Liver (tissue), 9 donors: ENCODE measurements around the gene AHDC1. TPM values are rescaled to one million over a fixed set of nuclear protein-coding genes. Genes with fewer than 3 reads are reported as not detected.

Source experiments
- DNase-seq: peaks from one replicate; pipeline ENCODE4 v3.0.0-alpha.2; 2017; ENCODE audit warnings: low spot score
- H3K27ac ChIP-seq, 2 donors: one replicate each; pipeline ENCODE4 v1.7.0; 2013; ENCODE audit warnings: inconsistent platforms in 2 of 2, low read length in 2 of 2, control low read depth in 1 of 2, low read depth in 1 of 2, mild to moderate bottlenecking in 1 of 2
- H3K27me3 ChIP-seq, 4 donors: one replicate each; pipeline versions ENCODE4 v1.6.1 to v1.7.0; 2013; ENCODE audit warnings: low read length in 3 of 4, inconsistent platforms in 1 of 4, mild to moderate bottlenecking in 1 of 4, moderate library complexity in 1 of 4; ENCODE audit not compliant: control insufficient read depth in 4 of 4, insufficient read depth in 4 of 4
- H3K36me3 ChIP-seq, 4 donors: one replicate each; pipeline versions ENCODE4 v1.6.1 to v1.7.0; 2013; ENCODE audit warnings: low read length in 3 of 4, mild to moderate bottlenecking in 3 of 4, low read depth in 1 of 4, moderate library complexity in 1 of 4; ENCODE audit not compliant: control insufficient read depth in 4 of 4, insufficient read depth in 3 of 4
- H3K4me1 ChIP-seq, 4 donors: one replicate each; pipeline versions ENCODE4 v1.6.1 to v1.7.0; 2013; ENCODE audit warnings: low read length in 3 of 4, mild to moderate bottlenecking in 3 of 4, moderate library complexity in 1 of 4; ENCODE audit not compliant: control insufficient read depth in 4 of 4, insufficient read depth in 4 of 4
- H3K4me3 ChIP-seq, 3 donors: one replicate each; pipeline versions ENCODE4 v1.6.1 to v1.7.0; 2013; ENCODE audit warnings: low read length in 3 of 3, control low read depth in 1 of 3, low read depth in 1 of 3, mild to moderate bottlenecking in 1 of 3
- H3K9ac ChIP-seq, 2 donors: one replicate each; pipeline ENCODE4 v1.7.0; 2013; ENCODE audit warnings: low read length in 2 of 2, mild to moderate bottlenecking in 2 of 2, moderate library complexity in 2 of 2, control low read depth in 1 of 2, low read depth in 1 of 2
- H3K9me3 ChIP-seq, 4 donors: one replicate each; pipeline versions ENCODE4 v1.6.1 to v1.7.0; 2013; ENCODE audit warnings: low read length in 3 of 4; ENCODE audit not compliant: control insufficient read depth in 4 of 4
- FOXA1 ChIP-seq: IDR thresholded peaks from 2 replicates; pipeline ENCODE4 v1.6.1; 2016; ENCODE audit warnings: antibody characterized with exemption
- FOXA2 ChIP-seq: IDR thresholded peaks from 2 replicates; pipeline ENCODE4 v1.6.1; 2016; ENCODE audit warnings: antibody characterized with exemption
- GABPA ChIP-seq, 2 donors: IDR thresholded peaks in 1 of 2; conservative IDR thresholded peaks in 1 of 2; 2 replicates each; pipeline ENCODE4 v1.6.1; 2016; ENCODE audit warnings: antibody characterized with exemption in 2 of 2, mild to moderate bottlenecking in 1 of 2, moderate library complexity in 1 of 2
- HNF4A ChIP-seq, 2 donors: conservative IDR thresholded peaks; 2 replicates each; pipeline ENCODE4 v1.6.1; 2016; ENCODE audit warnings: antibody characterized with exemption in 2 of 2, mild to moderate bottlenecking in 2 of 2
- JUND ChIP-seq, 2 donors: IDR thresholded peaks; 2 replicates each; pipeline ENCODE4 v1.6.1; 2016; ENCODE audit warnings: antibody characterized with exemption in 2 of 2
- NR2F2 ChIP-seq: IDR thresholded peaks from 2 replicates; pipeline ENCODE4 v1.6.1; 2016; ENCODE audit warnings: antibody characterized with exemption
- RXRA ChIP-seq, 2 donors: IDR thresholded peaks; 2 replicates each; pipeline ENCODE4 v1.6.1; 2017 to 2018; ENCODE audit warnings: antibody characterized with exemption in 2 of 2, mild to moderate bottlenecking in 1 of 2
- YY1 ChIP-seq: IDR thresholded peaks from 2 replicates; pipeline ENCODE4 v1.6.1; 2016; ENCODE audit warnings: antibody characterized with exemption, mild to moderate bottlenecking
- WGBS: extraction: QIAGEN DNeasy Blood & Tissue Kit; methylation state at CpG from one replicate; pipeline ENCODE4 v1.1.7; 2013; 5-methylcytosine and 5-hydroxymethylcytosine counted together
- polyA plus RNA-seq, 2 donors: library from polyadenylated mRNA; stranded (reverse) in 1 of 2; unstranded in 1 of 2; fragments of 200-250 nt in 1 of 2; fragments of >200 nt in 1 of 2; fragmentation: Nextera tagmentation in 1 of 2; extraction: Ambion mirVana in 1 of 2; gene quantifications; one replicate each; pipeline versions ENCODE4 v1.2.1 to v1.2.3, GENCODE V29; 2013 to 2015
- total RNA-seq, 2 donors: library from RNA; depleted of rRNA; stranded (reverse); fragments of >200 nt; gene quantifications; one replicate each; pipeline ENCODE4 v1.2.3, GENCODE V29; 2014
- TF ChIP-seq, protein P1 (sequence below): IDR thresholded peaks from 2 replicates; pipeline ENCODE4 v1.6.1; 2016; ENCODE audit warnings: antibody characterized with exemption, mild to moderate bottlenecking
- TF ChIP-seq, protein P2 (sequence below): fragments of 150-350 bp; IDR thresholded peaks from 2 replicates; pipeline ENCODE4 v1.5.1; 2017; ENCODE audit warnings: improper control_type of control experiment, low read depth, low read length; ENCODE audit not compliant: missing input control
- TF ChIP-seq, protein P3 (sequence below): IDR thresholded peaks from 2 replicates; pipeline ENCODE4 v1.6.1; 2016; ENCODE audit warnings: antibody characterized with exemption
- donor health status: healthy.
- donor health status: healthy.
- donor health status: healthy.
- donor health status: healthy.
- donor health status: healthy.

Gene AHDC1
- total and polyA plus RNA-seq, 4 donors: 2.4 to 6.5 (median 5.5) TPM

DNA sequence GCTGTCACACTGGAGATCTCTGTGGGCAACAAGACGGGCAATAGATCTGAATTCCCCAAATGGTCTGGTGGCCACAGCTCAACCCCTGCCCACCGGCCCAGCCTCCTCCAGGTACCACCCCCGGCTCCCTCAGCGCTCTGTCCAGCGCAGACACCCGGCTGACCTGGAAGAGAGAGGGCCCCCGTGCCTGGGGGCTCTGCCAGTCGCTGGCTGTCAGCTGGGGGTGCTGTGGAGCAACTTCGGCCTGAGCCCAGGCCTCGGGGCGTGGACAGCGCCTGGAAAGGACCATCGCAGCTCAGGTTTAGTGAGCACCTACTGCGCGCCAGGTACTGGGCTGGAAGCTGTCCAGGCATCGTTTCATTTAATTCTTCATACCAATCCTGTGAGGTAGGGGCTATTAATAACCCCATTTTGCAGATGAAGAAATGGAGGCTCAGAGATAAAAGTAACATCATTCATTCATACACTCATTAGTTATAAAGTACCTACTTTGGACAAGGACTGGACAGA lies 51.0 kb downstream of the AHDC1 start (continued):
- no peak for TF ChIP-seq GABPA (IDR thresholded peaks at IDR 0.05 in 1 of 2, conservative IDR thresholded peaks at IDR 0.05 in 1 of 2)
- TF ChIP-seq NR2F2: no peak
- no peak for TF ChIP-seq FOXA2
- TF ChIP-seq YY1: no peak

DNA sequence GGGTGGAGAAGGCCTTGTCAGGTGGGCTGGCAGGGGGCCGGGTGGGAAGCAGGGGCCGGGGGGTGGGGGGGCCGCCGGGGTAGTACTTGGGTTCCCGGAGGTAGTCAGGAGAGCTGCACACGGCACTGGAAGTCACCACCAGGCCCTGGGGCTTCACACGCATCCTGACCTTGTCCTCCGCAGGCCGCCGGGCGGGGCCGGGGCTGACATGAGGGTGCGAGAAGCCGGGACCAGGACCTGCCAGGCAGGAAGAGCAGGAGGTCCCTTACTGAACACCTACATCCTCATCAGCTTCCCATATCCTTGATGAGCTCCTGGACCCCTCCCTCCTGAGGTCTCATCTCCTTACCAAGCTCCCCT lies 52.0 kb downstream of the AHDC1 start:
- WGBS: 95% methylated on average over 14 of the region's 14 CpGs
- Histone ChIP-seq H3K27me3 (no peaks in the 10 kb centered on the region), H3K36me3 (peaks cover 0 to 16% (median 10%) of the 10 kb centered on the region in 4 donors)

DNA sequence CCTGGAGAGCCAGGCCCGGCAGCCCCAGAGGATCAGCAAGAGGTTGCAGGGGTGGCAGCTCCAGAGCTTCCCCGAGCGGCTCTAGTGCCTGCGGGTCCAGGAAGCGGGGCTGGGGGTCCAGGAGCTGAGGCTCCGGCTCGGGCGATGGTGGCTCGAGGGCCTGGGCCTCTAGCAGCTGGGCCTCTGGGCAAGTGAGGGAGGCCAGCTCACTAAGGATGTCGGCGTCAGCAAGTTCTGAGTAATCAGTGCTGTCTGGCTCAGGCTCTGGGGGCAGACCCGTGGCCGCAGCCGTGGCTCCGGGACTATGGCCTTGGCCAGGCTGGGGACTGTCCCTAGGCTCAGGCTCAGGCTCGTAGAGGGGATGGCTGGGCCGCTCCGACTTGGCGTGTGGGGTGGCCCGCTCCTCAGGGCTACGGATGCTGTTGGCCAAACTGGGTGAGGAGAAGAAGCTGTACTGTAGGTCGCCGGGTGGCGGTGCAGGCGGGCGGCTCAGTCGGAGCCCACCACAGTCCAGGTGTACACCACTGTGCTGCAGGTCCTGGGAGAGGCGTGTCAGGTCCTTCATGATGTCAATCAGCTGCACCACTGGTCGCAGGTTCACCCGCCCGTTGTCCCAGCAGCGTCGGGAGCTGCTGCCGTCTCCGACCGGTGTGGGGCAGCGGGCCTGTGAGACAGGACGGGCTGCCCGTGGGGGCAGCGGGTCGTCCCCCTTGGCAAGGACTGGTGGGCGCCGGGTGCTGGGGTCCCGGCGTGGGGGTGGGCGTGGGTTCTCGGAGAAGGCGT lies 52.6 kb downstream of the AHDC1 start:
- no peak overlapping the region for H3K27ac ChIP-seq
- TF ChIP-seq NR2F2 (no peak), RXRA (IDR thresholded peaks at IDR 0.05) (no peak), FOXA2 (no peak), HNF4A (conservative IDR thresholded peaks at IDR 0.05) (no peak), FOXA1 (no peak)
- TF ChIP-seq, protein P1, sequence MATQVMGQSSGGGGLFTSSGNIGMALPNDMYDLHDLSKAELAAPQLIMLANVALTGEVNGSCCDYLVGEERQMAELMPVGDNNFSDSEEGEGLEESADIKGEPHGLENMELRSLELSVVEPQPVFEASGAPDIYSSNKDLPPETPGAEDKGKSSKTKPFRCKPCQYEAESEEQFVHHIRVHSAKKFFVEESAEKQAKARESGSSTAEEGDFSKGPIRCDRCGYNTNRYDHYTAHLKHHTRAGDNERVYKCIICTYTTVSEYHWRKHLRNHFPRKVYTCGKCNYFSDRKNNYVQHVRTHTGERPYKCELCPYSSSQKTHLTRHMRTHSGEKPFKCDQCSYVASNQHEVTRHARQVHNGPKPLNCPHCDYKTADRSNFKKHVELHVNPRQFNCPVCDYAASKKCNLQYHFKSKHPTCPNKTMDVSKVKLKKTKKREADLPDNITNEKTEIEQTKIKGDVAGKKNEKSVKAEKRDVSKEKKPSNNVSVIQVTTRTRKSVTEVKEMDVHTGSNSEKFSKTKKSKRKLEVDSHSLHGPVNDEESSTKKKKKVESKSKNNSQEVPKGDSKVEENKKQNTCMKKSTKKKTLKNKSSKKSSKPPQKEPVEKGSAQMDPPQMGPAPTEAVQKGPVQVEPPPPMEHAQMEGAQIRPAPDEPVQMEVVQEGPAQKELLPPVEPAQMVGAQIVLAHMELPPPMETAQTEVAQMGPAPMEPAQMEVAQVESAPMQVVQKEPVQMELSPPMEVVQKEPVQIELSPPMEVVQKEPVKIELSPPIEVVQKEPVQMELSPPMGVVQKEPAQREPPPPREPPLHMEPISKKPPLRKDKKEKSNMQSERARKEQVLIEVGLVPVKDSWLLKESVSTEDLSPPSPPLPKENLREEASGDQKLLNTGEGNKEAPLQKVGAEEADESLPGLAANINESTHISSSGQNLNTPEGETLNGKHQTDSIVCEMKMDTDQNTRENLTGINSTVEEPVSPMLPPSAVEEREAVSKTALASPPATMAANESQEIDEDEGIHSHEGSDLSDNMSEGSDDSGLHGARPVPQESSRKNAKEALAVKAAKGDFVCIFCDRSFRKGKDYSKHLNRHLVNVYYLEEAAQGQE: no peak
- TF ChIP-seq, protein P2, sequence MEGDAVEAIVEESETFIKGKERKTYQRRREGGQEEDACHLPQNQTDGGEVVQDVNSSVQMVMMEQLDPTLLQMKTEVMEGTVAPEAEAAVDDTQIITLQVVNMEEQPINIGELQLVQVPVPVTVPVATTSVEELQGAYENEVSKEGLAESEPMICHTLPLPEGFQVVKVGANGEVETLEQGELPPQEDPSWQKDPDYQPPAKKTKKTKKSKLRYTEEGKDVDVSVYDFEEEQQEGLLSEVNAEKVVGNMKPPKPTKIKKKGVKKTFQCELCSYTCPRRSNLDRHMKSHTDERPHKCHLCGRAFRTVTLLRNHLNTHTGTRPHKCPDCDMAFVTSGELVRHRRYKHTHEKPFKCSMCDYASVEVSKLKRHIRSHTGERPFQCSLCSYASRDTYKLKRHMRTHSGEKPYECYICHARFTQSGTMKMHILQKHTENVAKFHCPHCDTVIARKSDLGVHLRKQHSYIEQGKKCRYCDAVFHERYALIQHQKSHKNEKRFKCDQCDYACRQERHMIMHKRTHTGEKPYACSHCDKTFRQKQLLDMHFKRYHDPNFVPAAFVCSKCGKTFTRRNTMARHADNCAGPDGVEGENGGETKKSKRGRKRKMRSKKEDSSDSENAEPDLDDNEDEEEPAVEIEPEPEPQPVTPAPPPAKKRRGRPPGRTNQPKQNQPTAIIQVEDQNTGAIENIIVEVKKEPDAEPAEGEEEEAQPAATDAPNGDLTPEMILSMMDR: no peak

More for the DNA sequence above, 52.0 kb downstream of the AHDC1 start:
- Histone ChIP-seq H3K9me3 (no peaks in the 10 kb centered on the region), H3K27ac (no peak overlapping the region), H3K4me3 (no peak overlapping the region), H3K4me1 (peaks cover 9 to 32% (median 19%) of the 10 kb centered on the region in 4 donors), H3K9ac (no peak overlapping the region)
- TF ChIP-seq, protein P3, sequence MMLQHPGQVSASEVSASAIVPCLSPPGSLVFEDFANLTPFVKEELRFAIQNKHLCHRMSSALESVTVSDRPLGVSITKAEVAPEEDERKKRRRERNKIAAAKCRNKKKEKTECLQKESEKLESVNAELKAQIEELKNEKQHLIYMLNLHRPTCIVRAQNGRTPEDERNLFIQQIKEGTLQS: no peak
- TF ChIP-seq JUND (IDR thresholded peaks at IDR 0.05): no peak
- DNase-seq: no peak

More for the DNA sequence above, 52.6 kb downstream of the AHDC1 start:
- Histone ChIP-seq H3K27me3 (no peaks in the 10 kb centered on the region), H3K4me1 (peaks cover 8 to 27% (median 16%) of the 10 kb centered on the region in 4 donors), H3K36me3 (peaks cover 0 to 18% (median 10%) of the 10 kb centered on the region in 4 donors), H3K4me3 (no peak overlapping the region), H3K9me3 (no peaks in the 10 kb centered on the region), H3K9ac (no peak overlapping the region)
- WGBS: 97% methylated on average over 48 of the region's 48 CpGs
- no peak for DNase-seq
